GM12878 (cell line): ENCODE results near the gene ATP6V0E2.

Experiments
- CHD4 ChIP-seq: fragments of 200-600 bp; sonication (generic); IDR thresholded peaks from 2 replicates; pipeline ENCODE4 v1.6.1; 2016; ENCODE audit warnings: mild to moderate bottlenecking
- CTCF ChIP-seq, 3 experiments: IDR thresholded peaks in 2 of 3; conservative IDR thresholded peaks in 1 of 3; 2 replicates each; pipeline ENCODE4 v1.5.1; 2011; ENCODE audit warnings: low read depth in 3 of 3, low read length in 3 of 3, mild to moderate bottlenecking in 3 of 3, control low read depth in 2 of 3, moderate library complexity in 2 of 3, inconsistent platforms in 1 of 3, mixed read lengths in 1 of 3; ENCODE audit not compliant: control insufficient read depth in 2 of 3, insufficient read depth in 1 of 3; ENCODE audit errors: extremely low read depth in 1 of 3
- EP300 ChIP-seq, 2 experiments: fragments of 150-350 bp in 1 of 2; IDR thresholded peaks; 2 replicates each; pipeline ENCODE4 v1.6.1; 2011 to 2012; ENCODE audit warnings: low read depth in 2 of 2, low read length in 2 of 2, borderline replicate concordance in 1 of 2, improper control_type of control experiment in 1 of 2, inconsistent platforms in 1 of 2; ENCODE audit not compliant: control insufficient read depth in 1 of 2
- EZH2 ChIP-seq: IDR thresholded peaks from 2 replicates; pipeline ENCODE4 v1.6.1; 2012; ENCODE audit warnings: low read depth, mild to moderate bottlenecking, control low read depth, inconsistent platforms, low read length, borderline replicate concordance; ENCODE audit not compliant: control insufficient read depth
- SIN3A ChIP-seq: IDR thresholded peaks from 2 replicates; pipeline ENCODE4 v1.6.1; 2012; ENCODE audit warnings: low read depth, low read length, improper control_type of control experiment
- SP1 ChIP-seq: IDR thresholded peaks from one replicate; pipeline ENCODE4 v1.6.1; 2011; ENCODE audit warnings: low read depth, low read length
- SRF ChIP-seq, 2 experiments: IDR thresholded peaks; 2 replicates each; pipeline ENCODE4 v1.6.1; 2011; ENCODE audit warnings: low read depth in 2 of 2, low read length in 2 of 2, mild to moderate bottlenecking in 1 of 2, moderate library complexity in 1 of 2
- STAT3 ChIP-seq: IDR thresholded peaks from 2 replicates; pipeline ENCODE4 v1.6.1; 2011; ENCODE audit warnings: low read depth, low read length, improper control_type of control experiment
- TCF12 ChIP-seq: IDR thresholded peaks from 2 replicates; pipeline ENCODE4 v1.6.1; 2011; ENCODE audit warnings: low read depth, mild to moderate bottlenecking, low read length

GRCh38 chr7:149867762-149868622, 5.8 kb upstream of the ATP6V0E2 start:
- TF ChIP-seq EP300 (IDR thresholded peaks at IDR 0.05; ENCODE audit: borderline replicate concordance in 1 of 2, control insufficient read depth in 1 of 2, low read depth in 2 of 2, low read length in 2 of 2) (no peak), STAT3 (no peak), CHD4 (no peak), SP1 (no peak), SIN3A (no peak), CTCF (IDR thresholded peaks at IDR 0.05 in 2 of 3, conservative IDR thresholded peaks at IDR 0.05 in 1 of 3; ENCODE audit: control insufficient read depth in 2 of 3, extremely low read depth in 1 of 3, insufficient read depth in 1 of 3, low read depth in 3 of 3, low read length in 3 of 3) (no peak), EZH2 (no peak), TCF12 (no peak), SRF (IDR thresholded peaks at IDR 0.05; ENCODE audit: low read depth in 2 of 2, low read length in 2 of 2) (no peak)
